GM23338 (cell line): ENCODE results near the gene SOD2. TPM values are rescaled to one million over a fixed set of nuclear protein-coding genes. Genes with fewer than 3 reads are reported as not detected.

ENCODE experiments used
- ATAC-seq: fragments of 200-7000 bp; cut with Tn5 transposase; 3 replicates; pipeline ENCODE4 v1.9.1; 2020
- DNase-seq: peaks from one replicate; pipeline ENCODE4 v3.0.0-alpha.2; 2015; ENCODE audit warnings: low spot score
- H2AFZ ChIP-seq: fragments of 200-600 bp; sonication (generic); 2 replicates; pipeline ENCODE4 v1.8.0; 2016; ENCODE audit warnings: antibody characterized with exemption, mild to moderate bottlenecking, moderate library complexity
- H3F3A ChIP-seq: fragments of 200-600 bp; sonication (generic); replicated peaks from 2 replicates; pipeline ENCODE4 v1.8.0; 2017; ENCODE audit warnings: antibody characterized with exemption, mixed run types, low read depth
- H3K27ac ChIP-seq: fragments of 200-600 bp; sonication (generic); 2 replicates; pipeline ENCODE4 v1.6.1; 2016; ENCODE audit warnings: low read depth
- H3K27me3 ChIP-seq: fragments of 200-600 bp; sonication (generic); 2 replicates; pipeline ENCODE4 v1.8.0; 2016; ENCODE audit warnings: mild to moderate bottlenecking, mixed run types, moderate library complexity; ENCODE audit not compliant: insufficient read depth
- H3K36me3 ChIP-seq: fragments of 200-600 bp; sonication (generic); 2 replicates; pipeline ENCODE4 v1.8.0; 2016; ENCODE audit warnings: mild to moderate bottlenecking; ENCODE audit not compliant: insufficient read depth
- H3K4me1 ChIP-seq: fragments of 200-600 bp; sonication (generic); 2 replicates; pipeline ENCODE4 v1.8.0; 2016; ENCODE audit warnings: mild to moderate bottlenecking, moderate library complexity; ENCODE audit not compliant: insufficient read depth
- H3K4me2 ChIP-seq: fragments of 200-600 bp; sonication (generic); 2 replicates; pipeline ENCODE4 v1.7.1; 2017; ENCODE audit warnings: mixed run types
- H3K4me3 ChIP-seq: fragments of 200-600 bp; sonication (generic); 2 replicates; pipeline ENCODE4 v1.6.1; 2016; ENCODE audit warnings: mixed run types
- H3K79me2 ChIP-seq: fragments of 200-600 bp; sonication (generic); replicated peaks from 2 replicates; pipeline ENCODE4 v1.8.0; 2017; ENCODE audit warnings: mild to moderate bottlenecking; ENCODE audit not compliant: insufficient read depth
- H3K9me2 ChIP-seq: fragments of 200-600 bp; sonication (generic); 2 replicates; pipeline ENCODE4 v1.8.0; 2017; ENCODE audit not compliant: insufficient read depth
- H4K20me1 ChIP-seq: fragments of 200-600 bp; sonication (generic); replicated peaks from 2 replicates; pipeline ENCODE4 v1.8.0; 2017; ENCODE audit warnings: mild to moderate bottlenecking; ENCODE audit not compliant: insufficient read depth
- H3K27ac Mint-ChIP-seq: 2 replicates; pipeline ENCODE4 v1.8.0; 2020; ENCODE audit warnings: inconsistent platforms, mild to moderate bottlenecking, moderate library complexity, mixed read lengths
- H3K27me3 Mint-ChIP-seq: 3 replicates; pipeline ENCODE4 v1.8.0; 2022; ENCODE audit warnings: low read depth, mild to moderate bottlenecking, moderate library complexity, mixed read lengths, inconsistent platforms; ENCODE audit not compliant: insufficient read depth, poor library complexity
- H3K36me3 Mint-ChIP-seq: 3 replicates; pipeline ENCODE4 v1.8.0; 2021; ENCODE audit warnings: low read depth, mild to moderate bottlenecking, inconsistent platforms, moderate library complexity, mixed read lengths
- H3K4me1 Mint-ChIP-seq: 3 replicates; pipeline ENCODE4 v1.8.0; 2020; ENCODE audit warnings: mild to moderate bottlenecking, inconsistent platforms, mixed read lengths
- H3K4me3 Mint-ChIP-seq: 3 replicates; pipeline ENCODE4 v1.8.0; 2021; ENCODE audit warnings: moderate library complexity, mild to moderate bottlenecking, inconsistent platforms, mixed read lengths
- H3K9me3 Mint-ChIP-seq: 3 replicates; pipeline ENCODE4 v1.8.0; 2020; ENCODE audit warnings: moderate library complexity, mild to moderate bottlenecking, inconsistent platforms, mixed read lengths
- CREB1 ChIP-seq: fragments of 250-450 bp; sonication (Bioruptor Pico); IDR thresholded peaks from 2 replicates; pipeline ENCODE4 v1.5.0; 2020; ENCODE audit warnings: low read depth, mild to moderate bottlenecking, moderate library complexity
- CTCF ChIP-seq, 2 experiments: fragments of 200-600 bp in 1 of 2; sonication (generic) in 1 of 2; conservative IDR thresholded peaks; 2 replicates each; pipeline versions ENCODE4 v1.5.1 to v1.6.1; 2016 to 2017; ENCODE audit warnings: antibody characterized with exemption in 2 of 2, low read depth in 2 of 2, mild to moderate bottlenecking in 2 of 2, moderate library complexity in 1 of 2
- ETS1 ChIP-seq: IDR thresholded peaks from 2 replicates; pipeline ENCODE4 v1.6.1; 2016; ENCODE audit warnings: antibody characterized with exemption
- EZH2 ChIP-seq: fragments of 200-600 bp; sonication (generic); IDR thresholded peaks from one replicate; pipeline ENCODE4 v1.8.0; 2017; ENCODE audit warnings: antibody characterized with exemption, mild to moderate bottlenecking, low read depth; ENCODE audit not compliant: unreplicated experiment
- JUNB ChIP-seq: IDR thresholded peaks from one replicate; pipeline ENCODE4 v1.6.1; 2016; ENCODE audit warnings: antibody characterized with exemption; ENCODE audit not compliant: unreplicated experiment
- NANOG ChIP-seq: IDR thresholded peaks from 2 replicates; pipeline ENCODE4 v1.6.1; 2016; ENCODE audit warnings: antibody characterized with exemption, borderline replicate concordance
- POLR2AphosphoS5 ChIP-seq: IDR thresholded peaks from 2 replicates; pipeline ENCODE4 v1.6.1; 2016; ENCODE audit warnings: antibody characterized with exemption, low read depth
- REST ChIP-seq: IDR thresholded peaks from one replicate; pipeline ENCODE4 v1.6.1; 2018; ENCODE audit warnings: antibody characterized with exemption; ENCODE audit not compliant: unreplicated experiment
- ZNF331 ChIP-seq: fragments of 250-450 bp; sonication (Bioruptor Pico); IDR thresholded peaks from 2 replicates; pipeline ENCODE4 v1.5.0; 2020; ENCODE audit warnings: low read depth, mild to moderate bottlenecking, moderate library complexity
- ZNF462 ChIP-seq: fragments of 250-450 bp; sonication (Bioruptor Pico); IDR thresholded peaks from 2 replicates; pipeline ENCODE4 v1.5.0; 2020; ENCODE audit warnings: mild to moderate bottlenecking, moderate library complexity
- polyA plus RNA-seq: library from polyadenylated mRNA; unstranded; fragments of >200 nt; fragmentation: Nextera tagmentation; extraction: Ambion mirVana; gene quantifications from 2 replicates; pipeline ENCODE4 v1.2.1, GENCODE V29; 2016
- total RNA-seq: library from RNA; depleted of rRNA; stranded (reverse); fragments of >200 nt; shearing (Covaris generic); gene quantifications from 2 replicates; pipeline ENCODE4 v1.2.3, GENCODE V29; 2014

SOD2 gene
- total and polyA plus RNA-seq, 2 experiments from 2014 or later, result 44.1 to 73.0 TPM

- H3K27ac ChIP-seq, result no peak overlapping the region
- no peaks in the 10 kb centered on the region for H3K9me2 ChIP-seq
- H3K4me1 ChIP-seq, result no peaks in the 10 kb centered on the region
- no peak overlapping the region for H3K4me3 ChIP-seq
- no peak overlapping the region for H2AFZ ChIP-seq
- Mint-ChIP-seq H3K4me3 (no peak overlapping the region), H3K27me3 (no peaks in the 10 kb centered on the region), H3K4me1 (no peaks in the 10 kb centered on the region), H3K9me3 (no peaks in the 10 kb centered on the region), H3K27ac (no peak overlapping the region), H3K36me3 (peaks cover 58% of the 10 kb centered on the region)
- ATAC-seq (no peak), DNase-seq (no peak)
- H3K27me3 ChIP-seq, result no peaks in the 10 kb centered on the region
- peaks cover 100% of the 10 kb centered on the region for H3K79me2 ChIP-seq
- no peaks in the 10 kb centered on the region for H3F3A ChIP-seq
- no peak for TF ChIP-seq ZNF331 (CRISPR knock-in tag)
- TF ChIP-seq CTCF (conservative IDR thresholded peaks at IDR 0.05; ENCODE audit: low read depth in 2 of 2), result no peak
- H3K36me3 ChIP-seq, result peaks cover 62% of the 10 kb centered on the region
- no peak overlapping the region for H3K4me2 ChIP-seq
- H4K20me1 ChIP-seq, result peaks cover 49% of the 10 kb centered on the region
Measured at GRCh38 chr6:159739341-159739740, 46.3 kb upstream of the SOD2 start.

GRCh38 chr6:159736908-159737307 is 43.9 kb upstream of the SOD2 start:
- Mint-ChIP-seq H3K36me3 (peaks cover 35% of the 10 kb centered on the region), H3K27me3 (no peaks in the 10 kb centered on the region), H3K4me1 (peaks cover 4% of the 10 kb centered on the region; the same call in 2 of the 3 replicates), H3K27ac (no peak overlapping the region), H3K9me3 (no peaks in the 10 kb centered on the region), H3K4me3 (no peak overlapping the region)
- Histone ChIP-seq H3K27me3 (no peaks in the 10 kb centered on the region), H3K4me1 (no peaks in the 10 kb centered on the region), H3K27ac (no peak overlapping the region), H3K4me3 (no peak overlapping the region), H3K79me2 (peaks cover 100% of the 10 kb centered on the region), H3F3A (no peaks in the 10 kb centered on the region), H4K20me1 (peaks cover 65% of the 10 kb centered on the region), H3K9me2 (no peaks in the 10 kb centered on the region), H2AFZ (no peak overlapping the region), H3K36me3 (peaks cover 38% of the 10 kb centered on the region; the same call in 1 of the 2 replicates), H3K4me2 (no peak overlapping the region)
- ATAC-seq (no peak), DNase-seq (no peak)
- TF ChIP-seq ZNF462 (CRISPR knock-in tag) (no peak), REST (no peak), ETS1 (no peak), ZNF331 (CRISPR knock-in tag) (no peak), JUNB (no peak), EZH2 (no peak), NANOG (no peak), POLR2AphosphoS5 (no peak), CREB1 (CRISPR knock-in tag) (no peak)
